ENCODE results near the gene SLC35F4. TPM values are rescaled to one million over a fixed set of nuclear protein-coding genes. Genes with fewer than 3 reads are reported as not detected.
A peak's percentile ranks its signal among the peaks of the same experiment; 100 is the strongest.

Gene SLC35F4
- total and polyA plus RNA-seq, 2 experiments from 2014 or later, result 0.07 TPM; not detected in 1

- Histone ChIP-seq H3K4me2 (no peak overlapping the region), H3K9me3 (ENCODE audit: low read depth) (no peaks in the 10 kb centered on the region), H3K27me3 (no peaks in the 10 kb centered on the region), H3K4me3 (no peak overlapping the region), H4K20me1 (ENCODE audit: insufficient read depth, poor library complexity, severe bottlenecking) (no peaks in the 10 kb centered on the region), H3K36me3 (replicated peaks; ENCODE audit: insufficient read depth, low read depth) (no peaks in the 10 kb centered on the region), H3K9me2 (replicated peaks; ENCODE audit: insufficient read depth) (no peaks in the 10 kb centered on the region), H3K79me2 (no peaks in the 10 kb centered on the region), H3K4me1 (ENCODE audit: insufficient read depth) (no peaks in the 10 kb centered on the region), H3K27ac (no peak overlapping the region), H2AFZ (no peak overlapping the region)
- WGBS (ENCODE audit: low lambda C conversion rate, missing lambda C conversion rate), result 100% methylated on average over 1 of the region's 1 CpG
- no peak for DNase-seq (ENCODE audit: low spot score)
- no peak for TF ChIP-seq EZH2 (IDR thresholded peaks at IDR 0.05; ENCODE audit: borderline replicate concordance)
- TF ChIP-seq EZH2phosphoT487 (IDR thresholded peaks at IDR 0.05; ENCODE audit: low read depth, severe bottlenecking, unreplicated experiment), result no peak
- no peak for TF ChIP-seq CTCF (IDR thresholded peaks at IDR 0.05; ENCODE audit: poor library complexity)
Measured at GRCh38 chr14:57704763-57705162, 161.1 kb downstream of the SLC35F4 start.

GRCh38 chr14:57699947-57700346, 165.9 kb downstream of the SLC35F4 start:
- Histone ChIP-seq H3K9me3 (ENCODE audit: low read depth) (no peaks in the 10 kb centered on the region), H3K4me3 (no peak overlapping the region), H3K27ac (no peak overlapping the region), H3K4me1 (ENCODE audit: insufficient read depth) (no peaks in the 10 kb centered on the region), H3K79me2 (no peaks in the 10 kb centered on the region), H3K4me2 (no peak overlapping the region), H2AFZ (no peak overlapping the region), H3K27me3 (no peaks in the 10 kb centered on the region), H3K9me2 (replicated peaks; ENCODE audit: insufficient read depth) (no peaks in the 10 kb centered on the region), H4K20me1 (ENCODE audit: insufficient read depth, poor library complexity, severe bottlenecking) (no peaks in the 10 kb centered on the region), H3K36me3 (replicated peaks; ENCODE audit: insufficient read depth, low read depth) (no peaks in the 10 kb centered on the region)
- no peak for TF ChIP-seq CTCF (IDR thresholded peaks at IDR 0.05; ENCODE audit: poor library complexity)
- no peak for TF ChIP-seq EZH2phosphoT487 (IDR thresholded peaks at IDR 0.05; ENCODE audit: low read depth, severe bottlenecking, unreplicated experiment)
- TF ChIP-seq EZH2 (IDR thresholded peaks at IDR 0.05; ENCODE audit: borderline replicate concordance), result no peak
- 45% methylated on average over 3 of the region's 3 CpGs for WGBS (ENCODE audit: low lambda C conversion rate, missing lambda C conversion rate)
- no peak for DNase-seq (ENCODE audit: low spot score)

GRCh38 chr14:57692671-57693070, 173.2 kb downstream of the SLC35F4 start:
- peak; percentile 44 for DNase-seq (ENCODE audit: low spot score)
- H3K27me3 ChIP-seq, result no peaks in the 10 kb centered on the region

More at GRCh38 chr14:57692671-57693070, 173.2 kb downstream of the SLC35F4 start:
- Histone ChIP-seq H3K27ac (no peak overlapping the region), H4K20me1 (ENCODE audit: insufficient read depth, poor library complexity, severe bottlenecking) (no peaks in the 10 kb centered on the region), H3K4me3 (no peak overlapping the region), H3K79me2 (no peaks in the 10 kb centered on the region), H3K36me3 (replicated peaks; ENCODE audit: insufficient read depth, low read depth) (no peaks in the 10 kb centered on the region), H3K9me2 (replicated peaks; ENCODE audit: insufficient read depth) (no peaks in the 10 kb centered on the region), H3K4me2 (no peak overlapping the region), H3K4me1 (ENCODE audit: insufficient read depth) (no peaks in the 10 kb centered on the region), H2AFZ (no peak overlapping the region), H3K9me3 (ENCODE audit: low read depth) (no peaks in the 10 kb centered on the region)
- no peak for TF ChIP-seq EZH2phosphoT487 (IDR thresholded peaks at IDR 0.05; ENCODE audit: low read depth, severe bottlenecking, unreplicated experiment)
- TF ChIP-seq CTCF (IDR thresholded peaks at IDR 0.05; ENCODE audit: poor library complexity), result peak; percentile 54
- no peak for TF ChIP-seq EZH2 (IDR thresholded peaks at IDR 0.05; ENCODE audit: borderline replicate concordance)
